Endodermal cell (in vitro differentiated cells): ENCODE results near the gene CARD11. TPM values are rescaled to one million over a fixed set of nuclear protein-coding genes. Genes with fewer than 3 reads are reported as not detected.

Experiments used
- DNase-seq: peaks from one replicate; pipeline ENCODE4 v3.0.0-alpha.2; 2017
- H3K27ac ChIP-seq: 2 replicates; pipeline ENCODE4 v1.5.1; 2013; ENCODE audit warnings: mild to moderate bottlenecking, low read depth, low read length, moderate library complexity
- H3K27me3 ChIP-seq: 2 replicates; pipeline ENCODE4 v1.6.1; 2013; ENCODE audit warnings: mild to moderate bottlenecking, low read length, moderate library complexity; ENCODE audit not compliant: insufficient read depth, control insufficient read depth, poor library complexity, severe bottlenecking
- H3K36me3 ChIP-seq: 2 replicates; pipeline ENCODE4 v1.7.0; 2013; ENCODE audit warnings: mild to moderate bottlenecking, low read length, moderate library complexity; ENCODE audit not compliant: control insufficient read depth, insufficient read depth
- H3K4me1 ChIP-seq: one replicate; pipeline ENCODE4 v1.7.0; 2013; ENCODE audit warnings: low read length; ENCODE audit not compliant: control insufficient read depth, insufficient read depth
- H3K4me3 ChIP-seq: 2 replicates; pipeline ENCODE4 v1.5.1; 2013; ENCODE audit warnings: mild to moderate bottlenecking, low read length, moderate library complexity
- H3K9ac ChIP-seq: 2 replicates; pipeline ENCODE4 v1.6.1; 2013; ENCODE audit warnings: mild to moderate bottlenecking, low read length, moderate library complexity; ENCODE audit not compliant: poor library complexity, severe bottlenecking; ENCODE audit errors: extremely low read depth
- H3K9me3 ChIP-seq: 2 replicates; pipeline ENCODE4 v1.6.1; 2013; ENCODE audit warnings: mild to moderate bottlenecking, low read length, moderate library complexity; ENCODE audit not compliant: control insufficient read depth
- H3K27ac Mint-ChIP-seq: 2 replicates; pipeline ENCODE4 v1.8.0; 2020; ENCODE audit warnings: mixed read lengths
- H3K27me3 Mint-ChIP-seq: 2 replicates; pipeline ENCODE4 v1.8.0; 2021; ENCODE audit warnings: mild to moderate bottlenecking, mixed read lengths; ENCODE audit not compliant: insufficient read depth
- H3K36me3 Mint-ChIP-seq: 2 replicates; pipeline ENCODE4 v1.8.0; 2020; ENCODE audit warnings: low read depth, mixed read lengths
- H3K4me1 Mint-ChIP-seq: 2 replicates; pipeline ENCODE4 v1.8.0; 2020; ENCODE audit warnings: mixed read lengths
- H3K4me3 Mint-ChIP-seq: 2 replicates; pipeline ENCODE4 v1.8.0; 2020; ENCODE audit warnings: mild to moderate bottlenecking, moderate library complexity, mixed read lengths
- H3K9me3 Mint-ChIP-seq: 2 replicates; pipeline ENCODE4 v1.8.0; 2020; ENCODE audit warnings: mild to moderate bottlenecking, mixed read lengths
- WGBS, 2 experiments: methylation state at CpG; one replicate each; pipeline versions ENCODE4 v1.1.5 to v1.1.7; 2013; ENCODE audit warnings: missing lambda C conversion rate in 2 of 2, mixed read lengths in 1 of 2; ENCODE audit not compliant: insufficient coverage in 1 of 2, insufficient read length in 1 of 2; 5-methylcytosine and 5-hydroxymethylcytosine counted together
- total RNA-seq, 2 donors: library from RNA; stranded (reverse); fragmentation: NEBNext Ultra II Directional in 1 of 2; extraction: Animal tissue kit (Norgen Biotek cat#: 25700) in 1 of 2; gene quantifications; 2 replicates in 1 of 2; 3 replicates in 1 of 2; pipeline ENCODE4 v1.2.1, GENCODE V29; 2021
- TF ChIP-seq, protein P1 (sequence below): fragments of 200-600 bp; sonication (generic); conservative IDR thresholded peaks from 2 replicates; pipeline ENCODE4 v1.5.0; 2021; ENCODE audit warnings: antibody characterized with exemption, mild to moderate bottlenecking

Gene CARD11
- total RNA-seq, 2 donors from 2014 or later, result 7.2 to 10.8 TPM

DNA sequence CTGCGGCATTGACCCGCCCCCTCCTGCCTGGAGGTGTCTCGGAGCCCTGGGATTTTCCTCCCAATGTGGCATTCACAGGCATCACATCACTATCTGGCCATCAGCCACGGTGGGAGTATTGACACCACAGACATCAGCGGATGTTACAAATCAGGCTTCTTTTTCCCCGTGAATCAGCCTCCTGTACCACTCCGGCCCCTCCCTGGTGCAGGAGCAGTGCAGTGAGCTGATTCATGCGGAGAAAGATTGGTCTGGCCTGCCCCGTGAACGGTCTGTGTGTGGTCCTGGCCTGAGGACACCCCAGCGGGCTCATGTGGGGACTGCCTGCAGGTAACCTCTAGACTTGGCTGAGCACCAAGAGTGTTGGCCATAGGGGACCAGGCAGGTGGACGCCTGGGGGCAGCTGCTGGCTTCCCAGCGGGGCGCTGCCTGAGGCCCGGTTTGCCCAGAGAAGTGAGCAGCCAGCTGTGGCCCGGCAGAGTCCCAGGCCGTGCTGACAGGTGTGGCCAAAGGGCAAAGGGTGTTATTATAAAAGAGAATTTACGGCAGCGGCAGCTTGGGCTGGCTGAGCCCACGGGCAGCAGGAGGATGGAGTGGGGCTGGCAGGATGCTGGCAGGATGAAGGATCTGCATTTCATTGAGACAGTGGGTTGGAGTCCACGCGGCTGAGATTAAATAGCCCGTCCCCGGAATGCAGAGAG, 167.5 kb downstream of the CARD11 start:
- H3K9me3 ChIP-seq, result no peaks in the 10 kb centered on the region
- no peak overlapping the region for H3K27ac ChIP-seq
- no peak overlapping the region for H3K4me3 ChIP-seq
- H3K27me3 ChIP-seq, result no peaks in the 10 kb centered on the region
- no peak overlapping the region for H3K27ac Mint-ChIP-seq
- H3K27me3 Mint-ChIP-seq, result no peaks in the 10 kb centered on the region
- H3K36me3 Mint-ChIP-seq, result no peaks in the 10 kb centered on the region
- no peaks in the 10 kb centered on the region for H3K4me1 ChIP-seq
- DNase-seq, result peak; percentile 60
- TF ChIP-seq, protein P1, sequence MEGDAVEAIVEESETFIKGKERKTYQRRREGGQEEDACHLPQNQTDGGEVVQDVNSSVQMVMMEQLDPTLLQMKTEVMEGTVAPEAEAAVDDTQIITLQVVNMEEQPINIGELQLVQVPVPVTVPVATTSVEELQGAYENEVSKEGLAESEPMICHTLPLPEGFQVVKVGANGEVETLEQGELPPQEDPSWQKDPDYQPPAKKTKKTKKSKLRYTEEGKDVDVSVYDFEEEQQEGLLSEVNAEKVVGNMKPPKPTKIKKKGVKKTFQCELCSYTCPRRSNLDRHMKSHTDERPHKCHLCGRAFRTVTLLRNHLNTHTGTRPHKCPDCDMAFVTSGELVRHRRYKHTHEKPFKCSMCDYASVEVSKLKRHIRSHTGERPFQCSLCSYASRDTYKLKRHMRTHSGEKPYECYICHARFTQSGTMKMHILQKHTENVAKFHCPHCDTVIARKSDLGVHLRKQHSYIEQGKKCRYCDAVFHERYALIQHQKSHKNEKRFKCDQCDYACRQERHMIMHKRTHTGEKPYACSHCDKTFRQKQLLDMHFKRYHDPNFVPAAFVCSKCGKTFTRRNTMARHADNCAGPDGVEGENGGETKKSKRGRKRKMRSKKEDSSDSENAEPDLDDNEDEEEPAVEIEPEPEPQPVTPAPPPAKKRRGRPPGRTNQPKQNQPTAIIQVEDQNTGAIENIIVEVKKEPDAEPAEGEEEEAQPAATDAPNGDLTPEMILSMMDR, result no peak
- H3K9me3 Mint-ChIP-seq, result no peaks in the 10 kb centered on the region
- H3K36me3 ChIP-seq, result no peaks in the 10 kb centered on the region
- H3K9ac ChIP-seq, result no peak overlapping the region
- H3K4me3 Mint-ChIP-seq, result no peak overlapping the region
- WGBS, 2 experiments, result 84 to 88% methylated on average over 17 to 24 of the region's 24 CpGs
- H3K4me1 Mint-ChIP-seq, result peaks cover 2% of the 10 kb centered on the region

- H3K4me1 Mint-ChIP-seq, result peaks cover 2% of the 10 kb centered on the region
- TF ChIP-seq, protein P1, result no peak
- H3K9ac ChIP-seq, result peak overlapping the region; percentile 48
- H3K4me1 ChIP-seq, result no peaks in the 10 kb centered on the region
- peak overlapping the region; percentile 100 for H3K27ac Mint-ChIP-seq
- H3K36me3 Mint-ChIP-seq, result no peaks in the 10 kb centered on the region
- WGBS, 2 experiments, result 60 to 72% methylated on average over 4 of the region's 7 CpGs
- H3K27ac ChIP-seq, result peak overlapping the region; percentile 64
- H3K27me3 Mint-ChIP-seq, result no peaks in the 10 kb centered on the region
- no peaks in the 10 kb centered on the region for H3K9me3 ChIP-seq
- H3K36me3 ChIP-seq, result no peaks in the 10 kb centered on the region
- peak; percentile 94 for DNase-seq
- no peaks in the 10 kb centered on the region for H3K27me3 ChIP-seq
- H3K4me3 ChIP-seq, result no peak overlapping the region
- no peaks in the 10 kb centered on the region for H3K9me3 Mint-ChIP-seq
- no peak overlapping the region for H3K4me3 Mint-ChIP-seq
These were observed 169.7 kb downstream of the CARD11 start for GRCh38 chr7:2873686-2874551.

DNA sequence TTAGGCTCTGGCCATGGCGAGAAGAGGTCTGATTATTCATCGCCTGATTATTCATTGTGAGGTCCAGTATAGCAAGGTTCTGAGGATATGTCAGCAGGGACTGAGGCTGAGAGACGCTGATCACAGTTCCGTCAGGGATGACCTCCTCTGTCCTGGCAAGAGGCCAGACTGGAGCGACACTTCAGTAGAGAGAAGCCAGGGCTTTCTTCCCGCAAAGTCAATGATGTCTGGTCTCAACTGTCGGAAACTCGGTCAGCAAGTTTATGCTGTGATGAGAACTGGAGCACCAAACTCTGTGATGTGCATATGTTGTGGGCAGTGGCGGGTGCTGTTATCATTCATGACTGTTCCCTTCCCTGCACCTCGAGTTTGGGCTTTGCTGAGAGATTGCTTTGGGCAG, 170.5 kb downstream of the CARD11 start:
- Histone ChIP-seq H3K36me3 (no peaks in the 10 kb centered on the region), H3K27me3 (no peaks in the 10 kb centered on the region), H3K4me3 (no peak overlapping the region), H3K9me3 (no peaks in the 10 kb centered on the region), H3K4me1 (no peaks in the 10 kb centered on the region), H3K9ac (no peak overlapping the region), H3K27ac (no peak overlapping the region)
- H3K4me1 Mint-ChIP-seq, result peaks cover 2% of the 10 kb centered on the region
- H3K9me3 Mint-ChIP-seq, result no peaks in the 10 kb centered on the region
- H3K36me3 Mint-ChIP-seq, result no peaks in the 10 kb centered on the region
- H3K27ac Mint-ChIP-seq, result peak overlapping the region; percentile 100
- DNase-seq, result peak; percentile 55
- H3K4me3 Mint-ChIP-seq, result no peak overlapping the region
- no peaks in the 10 kb centered on the region for H3K27me3 Mint-ChIP-seq
- TF ChIP-seq, protein P1, result no peak
- WGBS, 2 experiments, result 93 to 98% methylated on average over 5 to 10 of the region's 10 CpGs
